Smooth muscle cell (in vitro differentiated cells): ENCODE data around the gene GNB1L. TPM values are rescaled to one million over a fixed set of nuclear protein-coding genes. Genes with fewer than 3 reads are reported as not detected.

Source experiments
- DNase-seq: peaks from one replicate; lab custom pipeline; 2025; ENCODE audit not compliant: unreplicated experiment; lab: John Stamatoyannopoulos, UW
- H2AFZ ChIP-seq: fragments of 200-600 bp; sonication (generic); 2 replicates; pipeline ENCODE4 v1.6.0; 2016; ENCODE audit warnings: antibody characterized with exemption, low read depth, mild to moderate bottlenecking
- H3F3A ChIP-seq: fragments of 200-600 bp; sonication (generic); 2 replicates; pipeline ENCODE4 v1.6.0; 2017; ENCODE audit warnings: antibody characterized with exemption, low read depth
- H3K27ac ChIP-seq: fragments of 200-600 bp; sonication (generic); 2 replicates; pipeline ENCODE4 v1.5.1; 2016; ENCODE audit warnings: low read depth, mild to moderate bottlenecking
- H3K27me3 ChIP-seq: fragments of 200-600 bp; sonication (generic); 2 replicates; pipeline ENCODE4 v1.6.1; 2016; ENCODE audit warnings: low read depth, mild to moderate bottlenecking
- H3K36me3 ChIP-seq: fragments of 200-600 bp; sonication (generic); 2 replicates; pipeline ENCODE4 v1.5.1; 2016; ENCODE audit warnings: low read depth
- H3K4me1 ChIP-seq: fragments of 200-600 bp; sonication (generic); 2 replicates; pipeline ENCODE4 v1.5.1; 2016; ENCODE audit warnings: low read depth
- H3K4me2 ChIP-seq: fragments of 200-600 bp; sonication (generic); 2 replicates; pipeline ENCODE4 v1.6.0; 2016; ENCODE audit warnings: mild to moderate bottlenecking
- H3K4me3 ChIP-seq: fragments of 200-600 bp; sonication (generic); 2 replicates; pipeline ENCODE4 v1.5.1; 2016; ENCODE audit warnings: mild to moderate bottlenecking
- H3K79me2 ChIP-seq: fragments of 200-600 bp; sonication (generic); 2 replicates; pipeline ENCODE4 v1.6.0; 2016; ENCODE audit warnings: low read depth, mild to moderate bottlenecking
- H3K9ac ChIP-seq: fragments of 200-600 bp; sonication (generic); 2 replicates; pipeline ENCODE4 v1.6.0; 2016; ENCODE audit warnings: low read depth
- H3K9me3 ChIP-seq: fragments of 200-600 bp; sonication (generic); replicated peaks from 2 replicates; pipeline ENCODE4 v1.5.1; 2016; ENCODE audit warnings: low read depth
- H4K20me1 ChIP-seq: fragments of 200-600 bp; sonication (generic); 2 replicates; pipeline ENCODE4 v1.6.0; 2016; ENCODE audit warnings: low read depth
- WGBS: methylation state at CpG from one replicate; pipeline ENCODE4 v1.1.7; 2016; ENCODE audit warnings: low lambda C conversion rate; 5-methylcytosine and 5-hydroxymethylcytosine counted together
- polyA plus RNA-seq: library from polyadenylated mRNA; unstranded; fragments of >200 nt; fragmentation: Nextera tagmentation; extraction: Ambion mirVana; gene quantifications from 2 replicates; pipeline ENCODE4 v1.2.1, GENCODE V29; 2016
- total RNA-seq: library from RNA; depleted of rRNA; stranded (reverse); fragments of >200 nt; gene quantifications from 2 replicates; pipeline ENCODE4 v1.2.3, GENCODE V29; 2014
- TF ChIP-seq, protein P1 (sequence below): fragments of 200-600 bp; sonication (generic); IDR thresholded peaks from 2 replicates; pipeline ENCODE4 v1.5.1; 2017; ENCODE audit warnings: borderline replicate concordance, mild to moderate bottlenecking, antibody characterized with exemption; ENCODE audit not compliant: insufficient read depth, poor library complexity, severe bottlenecking

GNB1L gene
- total and polyA plus RNA-seq, 2 experiments from 2014 or later: 4.1 to 7.4 TPM

DNA sequence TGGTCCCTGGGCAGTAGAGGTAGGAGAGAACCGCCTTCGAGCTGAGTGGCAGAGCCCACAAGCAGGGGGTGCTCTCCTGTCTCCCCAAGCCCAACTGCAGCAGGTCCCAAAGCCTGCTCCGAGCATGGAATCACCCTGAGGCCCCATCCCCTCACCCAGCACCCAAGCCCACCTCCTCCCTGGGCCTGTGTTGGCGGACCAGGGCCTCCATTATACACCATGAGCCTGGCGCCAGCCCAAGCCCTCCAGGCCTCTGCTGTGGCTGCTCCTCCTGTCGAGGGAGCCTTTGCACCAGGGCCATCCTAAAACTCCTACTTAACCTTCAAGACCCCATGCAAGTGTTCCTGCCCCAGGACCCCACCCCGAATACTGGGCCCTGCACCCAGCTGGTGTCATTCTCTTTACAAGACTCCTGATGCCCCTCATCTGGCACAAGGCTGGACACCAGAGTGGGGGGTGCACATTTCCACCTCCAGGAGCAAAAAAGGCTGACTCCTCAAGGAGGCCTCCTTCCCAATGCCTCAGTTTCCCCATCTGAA is 114.7 kb downstream of the GNB1L start:
- Histone ChIP-seq H2AFZ (no peak overlapping the region), H4K20me1 (no peaks in the 10 kb centered on the region), H3K36me3 (no peaks in the 10 kb centered on the region), H3K9me3 (no peaks in the 10 kb centered on the region), H3K4me2 (no peak overlapping the region), H3K9ac (no peak overlapping the region), H3F3A (no peaks in the 10 kb centered on the region), H3K4me1 (no peaks in the 10 kb centered on the region), H3K27ac (no peak overlapping the region), H3K27me3 (no peaks in the 10 kb centered on the region), H3K79me2 (no peaks in the 10 kb centered on the region), H3K4me3 (no peak overlapping the region)
- no peak for DNase-seq
- WGBS: 98% methylated on average over 7 of the region's 7 CpGs
- TF ChIP-seq, protein P1, sequence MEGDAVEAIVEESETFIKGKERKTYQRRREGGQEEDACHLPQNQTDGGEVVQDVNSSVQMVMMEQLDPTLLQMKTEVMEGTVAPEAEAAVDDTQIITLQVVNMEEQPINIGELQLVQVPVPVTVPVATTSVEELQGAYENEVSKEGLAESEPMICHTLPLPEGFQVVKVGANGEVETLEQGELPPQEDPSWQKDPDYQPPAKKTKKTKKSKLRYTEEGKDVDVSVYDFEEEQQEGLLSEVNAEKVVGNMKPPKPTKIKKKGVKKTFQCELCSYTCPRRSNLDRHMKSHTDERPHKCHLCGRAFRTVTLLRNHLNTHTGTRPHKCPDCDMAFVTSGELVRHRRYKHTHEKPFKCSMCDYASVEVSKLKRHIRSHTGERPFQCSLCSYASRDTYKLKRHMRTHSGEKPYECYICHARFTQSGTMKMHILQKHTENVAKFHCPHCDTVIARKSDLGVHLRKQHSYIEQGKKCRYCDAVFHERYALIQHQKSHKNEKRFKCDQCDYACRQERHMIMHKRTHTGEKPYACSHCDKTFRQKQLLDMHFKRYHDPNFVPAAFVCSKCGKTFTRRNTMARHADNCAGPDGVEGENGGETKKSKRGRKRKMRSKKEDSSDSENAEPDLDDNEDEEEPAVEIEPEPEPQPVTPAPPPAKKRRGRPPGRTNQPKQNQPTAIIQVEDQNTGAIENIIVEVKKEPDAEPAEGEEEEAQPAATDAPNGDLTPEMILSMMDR: no peak

DNA sequence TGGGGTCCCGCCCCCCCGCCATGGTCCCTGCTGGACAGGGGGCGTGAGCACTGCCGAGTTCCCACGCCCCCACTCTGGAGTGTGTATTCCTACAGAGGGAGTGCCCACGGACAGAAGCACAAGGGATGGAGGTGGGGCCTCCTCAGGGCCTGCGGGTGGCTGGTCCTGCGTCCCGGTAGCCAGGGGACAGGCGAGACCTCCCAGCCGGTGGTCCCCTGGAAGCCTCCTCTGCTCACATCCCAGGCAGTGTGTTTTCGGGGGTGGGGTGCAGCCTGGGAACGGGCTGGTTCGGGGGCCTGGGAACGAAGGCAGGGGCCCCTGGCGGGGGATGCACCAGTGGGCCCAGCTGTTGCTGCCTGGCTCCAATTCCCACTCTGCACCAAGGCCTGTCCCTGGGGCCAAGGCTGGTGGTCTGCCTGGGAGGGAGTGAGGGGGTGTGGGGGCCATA is 115.2 kb downstream of the GNB1L start:
- H2AFZ ChIP-seq: no peak overlapping the region
- no peaks in the 10 kb centered on the region for H3K9me3 ChIP-seq
- H3K79me2 ChIP-seq: no peaks in the 10 kb centered on the region
- WGBS: 86% methylated on average over 16 of the region's 16 CpGs
- peaks cover 5% of the 10 kb centered on the region for H3K27me3 ChIP-seq
- no peaks in the 10 kb centered on the region for H3F3A ChIP-seq
- DNase-seq: no peak
- no peaks in the 10 kb centered on the region for H4K20me1 ChIP-seq
- TF ChIP-seq, protein P1: no peak
- no peaks in the 10 kb centered on the region for H3K4me1 ChIP-seq
- no peak overlapping the region for H3K9ac ChIP-seq
- H3K4me2 ChIP-seq: no peak overlapping the region
- no peak overlapping the region for H3K4me3 ChIP-seq
- H3K27ac ChIP-seq: no peak overlapping the region
- no peaks in the 10 kb centered on the region for H3K36me3 ChIP-seq

DNA sequence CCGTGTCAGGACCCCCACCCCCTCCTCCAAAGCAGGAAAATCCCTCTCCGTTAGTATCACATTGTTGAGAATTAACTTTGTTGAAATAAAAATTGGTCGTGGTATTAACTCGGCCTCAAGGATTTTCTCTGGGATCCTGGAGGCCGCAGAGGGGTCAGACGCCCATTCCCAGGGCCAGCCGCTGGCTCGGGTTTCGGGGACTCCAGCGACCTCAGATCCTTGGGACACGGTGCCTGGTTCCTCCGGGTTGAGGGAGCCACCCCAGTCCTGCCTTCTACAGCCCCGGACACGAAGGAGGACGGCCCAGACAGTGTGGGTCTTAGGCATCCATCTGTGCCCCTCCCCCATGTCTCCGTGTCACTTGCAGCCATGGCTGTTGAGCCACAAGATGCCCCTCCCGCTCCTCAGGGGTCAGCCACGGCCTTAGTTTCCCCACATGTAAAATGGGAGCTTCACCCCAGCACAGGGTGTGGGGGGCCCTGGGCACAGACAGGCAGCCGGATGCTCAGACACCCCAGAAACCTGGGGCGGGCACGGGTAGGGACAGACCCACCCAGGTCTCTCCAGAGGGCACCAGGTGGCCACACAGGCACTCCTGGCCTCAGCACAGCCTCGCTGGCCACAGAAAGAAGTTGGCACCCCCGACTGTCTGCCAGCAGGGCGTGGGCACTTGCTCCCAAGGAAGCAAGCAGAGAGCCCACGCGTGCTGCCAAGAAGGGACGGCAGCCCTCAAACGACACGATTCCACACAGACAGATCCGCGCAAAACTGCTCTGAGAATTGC is 115.8 kb downstream of the GNB1L start:
- Histone ChIP-seq H3K9me3 (no peaks in the 10 kb centered on the region), H3K4me2 (no peak overlapping the region), H2AFZ (no peak overlapping the region), H4K20me1 (no peaks in the 10 kb centered on the region), H3K36me3 (no peaks in the 10 kb centered on the region), H3K79me2 (no peaks in the 10 kb centered on the region), H3K4me3 (no peak overlapping the region), H3K9ac (no peak overlapping the region), H3K4me1 (no peaks in the 10 kb centered on the region), H3F3A (no peaks in the 10 kb centered on the region), H3K27ac (no peak overlapping the region), H3K27me3 (peaks cover 5% of the 10 kb centered on the region)
- 84% methylated on average over 31 of the region's 31 CpGs for WGBS
- DNase-seq: no peak
- TF ChIP-seq, protein P1: no peak
